WI38 (cell line): Measurements from ENCODE around the gene PDE3A.

ENCODE experiments used
- H3K4me3 ChIP-seq: 2 replicates; pipeline ENCODE4 v1.5.1; 2011; ENCODE audit warnings: low read depth, mild to moderate bottlenecking, control low read depth, low read length
- TF ChIP-seq, protein P1 (sequence below): IDR thresholded peaks from 2 replicates; pipeline ENCODE4 v1.5.1; 2012; ENCODE audit warnings: low read depth, mild to moderate bottlenecking, control low read depth, low read length

Gene PDE3A

DNA sequence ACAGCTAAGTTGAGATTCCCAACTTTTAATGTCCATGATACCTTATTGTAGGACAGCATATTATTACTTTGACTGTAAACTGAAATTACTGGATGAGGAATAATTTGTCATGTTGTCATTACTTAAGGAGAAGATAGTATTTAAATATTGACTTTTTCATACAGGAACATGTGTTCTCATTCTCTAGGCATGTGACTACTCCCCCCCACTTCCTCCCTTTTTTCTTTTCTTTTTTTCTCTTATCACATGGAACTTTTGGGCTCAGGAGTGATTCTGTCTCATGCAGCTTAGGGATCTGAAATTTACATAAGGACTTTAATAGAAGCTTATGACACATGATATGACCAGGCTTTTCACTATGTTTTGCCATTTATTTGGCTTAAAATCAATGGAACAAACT is 199.1 kb downstream of the PDE3A start:
- H3K4me3 ChIP-seq: no peak overlapping the region
- TF ChIP-seq, protein P1, sequence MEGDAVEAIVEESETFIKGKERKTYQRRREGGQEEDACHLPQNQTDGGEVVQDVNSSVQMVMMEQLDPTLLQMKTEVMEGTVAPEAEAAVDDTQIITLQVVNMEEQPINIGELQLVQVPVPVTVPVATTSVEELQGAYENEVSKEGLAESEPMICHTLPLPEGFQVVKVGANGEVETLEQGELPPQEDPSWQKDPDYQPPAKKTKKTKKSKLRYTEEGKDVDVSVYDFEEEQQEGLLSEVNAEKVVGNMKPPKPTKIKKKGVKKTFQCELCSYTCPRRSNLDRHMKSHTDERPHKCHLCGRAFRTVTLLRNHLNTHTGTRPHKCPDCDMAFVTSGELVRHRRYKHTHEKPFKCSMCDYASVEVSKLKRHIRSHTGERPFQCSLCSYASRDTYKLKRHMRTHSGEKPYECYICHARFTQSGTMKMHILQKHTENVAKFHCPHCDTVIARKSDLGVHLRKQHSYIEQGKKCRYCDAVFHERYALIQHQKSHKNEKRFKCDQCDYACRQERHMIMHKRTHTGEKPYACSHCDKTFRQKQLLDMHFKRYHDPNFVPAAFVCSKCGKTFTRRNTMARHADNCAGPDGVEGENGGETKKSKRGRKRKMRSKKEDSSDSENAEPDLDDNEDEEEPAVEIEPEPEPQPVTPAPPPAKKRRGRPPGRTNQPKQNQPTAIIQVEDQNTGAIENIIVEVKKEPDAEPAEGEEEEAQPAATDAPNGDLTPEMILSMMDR: no peak

DNA sequence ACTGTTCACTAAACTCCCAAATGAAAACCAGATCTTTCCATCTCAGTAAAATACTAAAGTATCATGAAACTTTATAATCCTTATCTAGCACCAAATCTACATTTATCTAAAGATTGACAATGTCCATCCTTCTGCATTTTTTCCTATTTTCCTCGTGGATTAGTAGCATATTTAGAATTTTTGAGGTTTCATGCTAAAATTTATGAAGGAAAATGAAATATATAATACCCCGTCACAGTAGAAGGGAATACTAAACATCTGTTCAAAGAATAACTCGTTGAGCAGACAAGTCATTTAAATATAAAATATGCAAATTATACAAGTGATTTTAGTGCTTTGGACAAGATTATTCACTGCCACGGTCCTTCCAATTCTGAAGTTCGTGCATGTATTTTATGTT is 204.1 kb downstream of the PDE3A start:
- TF ChIP-seq, protein P1: no peak

DNA sequence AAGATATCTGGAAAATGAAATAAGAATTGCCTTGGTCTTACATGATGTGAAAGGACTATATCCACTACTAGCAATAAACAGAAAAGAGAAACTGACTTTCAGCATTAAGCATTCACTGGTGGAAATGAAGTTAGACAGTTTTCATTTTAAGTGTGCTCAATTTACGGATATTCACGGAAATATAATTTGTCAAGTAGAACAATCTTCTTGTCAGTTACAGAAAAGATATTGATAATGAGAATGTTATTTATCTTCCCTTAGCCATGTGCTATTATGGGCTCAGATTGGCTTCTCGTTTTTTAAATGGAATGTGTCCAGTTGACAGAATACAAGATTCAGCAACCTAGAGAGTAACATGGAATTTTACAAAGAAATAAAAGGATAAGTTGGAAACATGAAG is 208.2 kb downstream of the PDE3A start:
- TF ChIP-seq, protein P1: no peak
- no peak overlapping the region for H3K4me3 ChIP-seq

More for the DNA sequence above, 204.1 kb downstream of the PDE3A start:
- H3K4me3 ChIP-seq: no peak overlapping the region

DNA sequence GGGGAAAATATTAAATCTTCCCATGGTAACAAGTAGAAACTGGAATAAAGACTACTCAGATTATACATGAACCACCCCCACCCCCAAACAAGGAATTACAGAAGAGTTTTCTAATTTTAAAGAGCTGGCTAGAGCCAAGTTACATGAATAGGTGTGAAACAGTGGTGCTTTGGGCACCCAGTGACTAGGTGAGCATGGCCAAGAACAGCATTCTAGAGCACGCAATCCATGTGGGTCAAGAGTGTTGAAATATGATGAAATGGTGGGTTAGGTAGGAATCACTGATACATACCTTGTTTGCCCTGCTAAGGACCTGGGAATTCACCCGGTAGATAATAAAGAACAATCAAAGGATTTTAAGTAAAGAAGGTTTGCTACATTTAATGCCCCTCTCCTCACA is 208.7 kb downstream of the PDE3A start:
- no peak overlapping the region for H3K4me3 ChIP-seq
- TF ChIP-seq, protein P1: no peak

DNA sequence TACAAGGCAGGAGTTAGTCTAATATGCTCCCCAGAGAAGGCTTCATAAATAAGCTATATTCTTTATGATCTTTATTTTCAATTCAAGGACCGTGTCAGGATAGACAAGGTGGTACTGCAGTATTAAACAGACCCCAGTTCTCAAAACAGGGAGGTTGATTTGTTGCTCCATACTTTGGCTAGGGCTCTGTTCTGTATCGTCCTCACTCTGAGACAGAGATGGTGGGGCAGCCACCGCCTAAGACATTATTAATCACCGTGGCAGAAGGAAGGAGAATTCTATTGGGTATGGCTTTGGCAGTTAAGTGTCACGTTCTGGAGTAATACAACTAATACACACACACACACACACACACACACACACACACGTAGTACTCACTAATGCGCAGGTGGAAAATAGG is 209.8 kb downstream of the PDE3A start:
- H3K4me3 ChIP-seq: no peak overlapping the region
- TF ChIP-seq, protein P1: no peak

DNA sequence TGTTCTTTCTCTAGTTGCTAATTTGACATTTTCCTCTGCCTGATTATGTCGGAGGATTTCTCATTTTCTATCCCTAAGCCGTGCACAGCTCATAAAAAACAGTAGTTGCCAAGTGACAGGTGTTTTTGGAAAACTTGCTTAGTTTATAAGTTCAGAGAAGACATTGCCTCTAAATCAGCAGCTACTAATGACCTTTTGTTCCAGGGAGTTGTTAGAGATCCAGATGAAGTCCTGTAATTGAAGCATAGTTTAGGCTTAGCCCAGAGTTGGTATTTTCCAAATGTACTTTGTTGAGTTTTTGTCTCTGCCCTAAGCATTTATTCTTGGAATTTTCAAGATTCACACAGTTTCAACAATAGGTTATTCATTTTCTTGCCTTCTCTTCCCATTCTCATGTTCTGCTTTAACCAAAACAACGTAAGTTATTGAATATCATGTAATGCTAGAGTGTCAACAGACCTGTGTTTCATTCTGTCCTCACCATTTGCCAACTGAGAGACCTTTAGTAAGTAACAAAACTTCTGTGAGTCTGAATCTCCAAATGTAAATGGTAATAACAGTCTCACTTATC is 216.8 kb downstream of the PDE3A start:
- TF ChIP-seq, protein P1: no peak
- H3K4me3 ChIP-seq: no peak overlapping the region

DNA sequence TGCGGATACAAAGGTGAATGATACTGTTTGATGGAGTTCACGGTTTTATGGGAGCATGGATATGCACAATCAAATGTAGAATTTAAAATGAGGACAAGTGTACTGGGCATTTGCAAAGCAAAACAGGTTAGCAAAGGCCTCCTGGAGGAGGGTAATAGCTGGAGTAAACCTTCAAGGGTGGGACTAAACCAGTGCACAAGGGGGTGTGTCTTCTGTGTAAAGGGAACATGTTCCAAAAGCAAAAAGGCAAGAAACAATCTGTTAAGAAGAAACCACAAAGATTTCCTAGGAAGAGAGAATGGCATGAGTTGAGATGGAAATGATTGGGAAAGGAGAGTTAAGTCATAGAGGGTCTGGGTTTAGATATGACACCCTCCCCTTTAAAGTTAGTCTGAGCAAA is 217.6 kb downstream of the PDE3A start:
- TF ChIP-seq, protein P1: no peak
- H3K4me3 ChIP-seq: no peak overlapping the region
